Mesenchymal stem cell (in vitro differentiated cells and primary cell): Measurements from ENCODE around the gene MVP.

Experiments used
- DNase-seq: peaks from one replicate; pipeline ENCODE4 v3.0.0-alpha.2; 2013
- H2AFZ ChIP-seq: one replicate; pipeline ENCODE4 v1.6.1; 2013; ENCODE audit warnings: low read depth, mild to moderate bottlenecking, control low read depth, inconsistent platforms, low read length, moderate library complexity
- H2AK5ac ChIP-seq: 2 replicates; pipeline ENCODE4 v1.6.1; 2013; ENCODE audit warnings: low read length, moderate library complexity, mild to moderate bottlenecking, inconsistent platforms; ENCODE audit not compliant: severe bottlenecking
- H2BK120ac ChIP-seq: one replicate; pipeline ENCODE4 v1.6.1; 2013; ENCODE audit warnings: low read depth, mild to moderate bottlenecking, inconsistent platforms, low read length, moderate library complexity
- H2BK12ac ChIP-seq, 2 experiments: one replicate each; pipeline ENCODE4 v1.6.1; 2013; ENCODE audit warnings: inconsistent platforms in 2 of 2, low read length in 2 of 2, mild to moderate bottlenecking in 2 of 2, moderate library complexity in 2 of 2, control low read depth in 1 of 2
- H2BK15ac ChIP-seq: one replicate; pipeline ENCODE4 v1.6.1; 2013; ENCODE audit warnings: mild to moderate bottlenecking, low read depth, inconsistent platforms; ENCODE audit not compliant: poor library complexity, severe bottlenecking
- H2BK5ac ChIP-seq: 2 replicates; pipeline ENCODE4 v1.6.1; 2013; ENCODE audit warnings: low read depth, mild to moderate bottlenecking, low read length, control low read depth, inconsistent platforms; ENCODE audit not compliant: poor library complexity, severe bottlenecking
- H3K14ac ChIP-seq, 2 experiments: one replicate each; pipeline ENCODE4 v1.6.1; 2013; ENCODE audit warnings: inconsistent platforms in 2 of 2, low read length in 2 of 2, control low read depth in 1 of 2, mild to moderate bottlenecking in 1 of 2, moderate library complexity in 1 of 2
- H3K18ac ChIP-seq, 2 experiments: one replicate each; pipeline ENCODE4 v1.6.1; 2013; ENCODE audit warnings: inconsistent platforms in 2 of 2, low read length in 2 of 2, control low read depth in 1 of 2, low read depth in 1 of 2, mild to moderate bottlenecking in 1 of 2
- H3K23ac ChIP-seq, 2 experiments: one replicate each; pipeline ENCODE4 v1.6.1; 2013; ENCODE audit warnings: inconsistent platforms in 2 of 2, low read length in 2 of 2, mild to moderate bottlenecking in 2 of 2, moderate library complexity in 2 of 2, control low read depth in 1 of 2
- H3K27ac ChIP-seq: 2 replicates; pipeline ENCODE4 v1.5.1; 2013; ENCODE audit warnings: mild to moderate bottlenecking, moderate library complexity, low read length, control low read depth, inconsistent platforms; ENCODE audit not compliant: poor library complexity, severe bottlenecking
- H3K27me3 ChIP-seq, 2 experiments: 2 replicates each; pipeline versions ENCODE4 v1.6.1 to v1.7.0; 2013; ENCODE audit warnings: low read length in 2 of 2, mild to moderate bottlenecking in 2 of 2, moderate library complexity in 2 of 2, control low read depth in 1 of 2, inconsistent platforms in 1 of 2; ENCODE audit not compliant: control insufficient read depth in 1 of 2, insufficient read depth in 1 of 2
- H3K36me3 ChIP-seq, 2 experiments: 2 replicates each; pipeline versions ENCODE4 v1.6.1 to v1.7.0; 2013; ENCODE audit warnings: low read length in 2 of 2, control low read depth in 1 of 2, inconsistent platforms in 1 of 2, low read depth in 1 of 2, mild to moderate bottlenecking in 1 of 2; ENCODE audit not compliant: insufficient read depth in 2 of 2, control insufficient read depth in 1 of 2
- H3K4ac ChIP-seq, 2 experiments: one replicate each; pipeline ENCODE4 v1.6.1; 2013; ENCODE audit warnings: inconsistent platforms in 2 of 2, low read length in 2 of 2, mild to moderate bottlenecking in 2 of 2, moderate library complexity in 2 of 2, control low read depth in 1 of 2, low read depth in 1 of 2
- H3K4me1 ChIP-seq: 2 replicates; pipeline ENCODE4 v1.6.1; 2013; ENCODE audit warnings: low read depth, low read length, control low read depth; ENCODE audit not compliant: control insufficient read depth, insufficient read depth
- H3K4me2 ChIP-seq: 2 replicates; pipeline ENCODE4 v1.6.1; 2013; ENCODE audit warnings: low read length, mild to moderate bottlenecking, inconsistent platforms; ENCODE audit not compliant: poor library complexity, severe bottlenecking
- H3K4me3 ChIP-seq, 2 experiments: 2 replicates each; pipeline versions ENCODE4 v1.5.1 to v1.7.0; 2013; ENCODE audit warnings: low read length in 2 of 2, mild to moderate bottlenecking in 2 of 2, control low read depth in 1 of 2, low read depth in 1 of 2; ENCODE audit not compliant: insufficient read depth in 1 of 2
- H3K79me1 ChIP-seq: replicated peaks from 2 replicates; pipeline ENCODE4 v1.6.1; 2013; ENCODE audit warnings: mild to moderate bottlenecking, control low read depth, low read length, inconsistent platforms; ENCODE audit not compliant: poor library complexity, severe bottlenecking
- H3K9ac ChIP-seq: 2 replicates; pipeline ENCODE4 v1.7.0; 2013; ENCODE audit warnings: mild to moderate bottlenecking, low read length, moderate library complexity
- H3K9me3 ChIP-seq: 2 replicates; pipeline ENCODE4 v1.7.0; 2013; ENCODE audit warnings: mild to moderate bottlenecking, low read length; ENCODE audit not compliant: control insufficient read depth
- H4K8ac ChIP-seq: one replicate; pipeline ENCODE4 v1.6.1; 2013; ENCODE audit warnings: inconsistent platforms, mild to moderate bottlenecking, low read length, moderate library complexity
- H4K91ac ChIP-seq: one replicate; pipeline ENCODE4 v1.6.1; 2013; ENCODE audit warnings: mild to moderate bottlenecking, low read length, inconsistent platforms
- WGBS: methylation state at CpG from one replicate; pipeline ENCODE4 v1.1.7; 2013; ENCODE audit warnings: mixed read lengths; 5-methylcytosine and 5-hydroxymethylcytosine counted together

The MVP gene

DNA sequence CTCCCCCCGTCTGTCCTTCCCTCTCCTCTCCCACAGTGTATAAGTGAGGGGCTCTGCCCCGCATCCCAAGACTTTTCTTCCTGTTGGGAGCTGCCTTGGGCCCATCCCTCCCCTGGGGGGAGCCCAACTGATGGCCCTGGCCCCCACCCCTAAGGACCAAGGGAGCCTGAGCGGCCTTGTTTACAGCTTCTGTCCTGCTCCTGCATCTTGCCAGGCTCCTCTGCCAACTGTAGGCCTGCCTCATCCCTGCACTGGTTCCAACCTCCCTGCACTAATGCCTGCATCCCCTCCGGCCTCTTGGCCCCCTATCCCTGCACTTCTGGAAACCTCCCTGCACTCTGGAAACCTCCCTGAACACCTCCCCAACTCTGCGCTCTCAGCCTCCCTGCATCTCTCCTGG is 5.7 kb upstream of the MVP start:
- no peak overlapping the region for H2BK120ac ChIP-seq
- DNase-seq, result no peak
- H4K8ac ChIP-seq, result peak overlapping the region; percentile 41
- no peak overlapping the region for H3K27ac ChIP-seq
- H3K9me3 ChIP-seq, result no peaks in the 10 kb centered on the region
- H2BK5ac ChIP-seq, result no peak overlapping the region
- H3K9ac ChIP-seq, result peak overlapping the region; percentile 93
- no peak overlapping the region for H3K14ac ChIP-seq
- H3K4me1 ChIP-seq, result peaks cover 54% of the 10 kb centered on the region
- no peak overlapping the region for H2BK15ac ChIP-seq
- H3K27me3 ChIP-seq, result no peaks in the 10 kb centered on the region
- H3K79me1 ChIP-seq, result peaks cover 10% of the 10 kb centered on the region
- H4K91ac ChIP-seq, result peak overlapping the region; percentile 45
- peak overlapping the region in 1 of 2 experiments; percentile 6 for H3K4ac ChIP-seq
- peak overlapping the region in 1 of 2 experiments; percentile 90 for H3K4me3 ChIP-seq
- H3K4me2 ChIP-seq, result peak overlapping the region; percentile 24
- peak overlapping the region in 1 of 2 experiments; percentile 6 for H3K23ac ChIP-seq
- peaks cover 24 to 26% of the 10 kb centered on the region in 2 experiments for H3K36me3 ChIP-seq
- H2AK5ac ChIP-seq, result peak overlapping the region; percentile 44
- H2BK12ac ChIP-seq, result peak overlapping the region in 1 of 2 experiments; percentile 40
- H2AFZ ChIP-seq, result no peak overlapping the region
- 91% methylated on average over 5 of the region's 5 CpGs for WGBS
- peak overlapping the region in 1 of 2 experiments; percentile 37 for H3K18ac ChIP-seq

DNA sequence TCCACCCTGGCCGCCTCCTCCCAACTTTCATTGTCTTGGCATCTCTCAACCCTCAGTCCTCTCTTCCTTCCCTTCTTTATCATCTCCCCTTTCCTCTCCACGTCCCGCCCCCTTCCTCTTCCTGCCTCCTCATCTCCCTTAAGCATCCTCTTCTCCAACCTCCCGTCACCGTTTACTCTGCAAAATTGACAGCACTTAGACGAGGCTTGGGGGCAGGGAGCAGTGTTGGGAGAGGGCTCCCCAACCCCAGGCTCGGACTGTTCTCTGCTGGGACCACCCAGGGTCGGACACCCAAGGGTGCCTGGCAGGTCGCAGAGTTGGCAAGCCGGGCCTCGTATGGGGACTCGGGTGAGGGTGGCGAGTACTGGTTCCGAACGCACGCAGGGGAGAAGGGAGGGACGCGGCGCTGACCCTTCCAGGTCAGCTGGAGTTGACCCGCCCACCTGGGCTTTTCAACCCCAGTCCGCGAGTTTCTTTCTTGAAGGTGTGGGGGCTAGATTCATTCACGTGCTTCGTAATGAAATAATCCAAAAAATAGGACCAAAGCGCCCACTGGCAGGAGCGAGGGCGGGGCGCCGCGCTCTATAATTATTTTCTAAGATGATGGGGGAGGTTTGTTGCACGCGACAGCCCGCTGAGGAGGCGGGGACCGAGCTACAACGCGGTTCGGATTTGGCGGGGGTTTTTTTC is 5.1 kb upstream of the MVP start:
- H2BK12ac ChIP-seq, result peak overlapping the region in 1 of 2 experiments; percentile 80
- peak overlapping the region; percentile 57 to 74 for H3K4ac ChIP-seq
- no peak overlapping the region for H2BK15ac ChIP-seq
- H3K27ac ChIP-seq, result peak overlapping the region; percentile 89
- H3K4me2 ChIP-seq, result peak overlapping the region; percentile 90
- H3K27me3 ChIP-seq, result no peaks in the 10 kb centered on the region
- no peak overlapping the region for H2AK5ac ChIP-seq
- no peak overlapping the region for H3K14ac ChIP-seq
- H2BK120ac ChIP-seq, result no peak overlapping the region
- H3K4me3 ChIP-seq, result peak overlapping the region; percentile 44 to 90
- peak overlapping the region; percentile 75 for H4K8ac ChIP-seq
- H3K9ac ChIP-seq, result peak overlapping the region; percentile 93
- 6% methylated on average over 33 of the region's 39 CpGs for WGBS
- H4K91ac ChIP-seq, result peak overlapping the region; percentile 45
- peak overlapping the region; percentile 47 for H2AFZ ChIP-seq
- H3K23ac ChIP-seq, result peak overlapping the region in 1 of 2 experiments; percentile 34
- H3K36me3 ChIP-seq, result peaks cover 19 to 25% of the 10 kb centered on the region in 2 experiments
- H3K79me1 ChIP-seq, result peaks cover 10% of the 10 kb centered on the region
- H3K18ac ChIP-seq, result peak overlapping the region in 1 of 2 experiments; percentile 74
- H3K4me1 ChIP-seq, result peaks cover 50% of the 10 kb centered on the region
- no peaks in the 10 kb centered on the region for H3K9me3 ChIP-seq
- H2BK5ac ChIP-seq, result no peak overlapping the region
- peak; percentile 13 for DNase-seq

DNA sequence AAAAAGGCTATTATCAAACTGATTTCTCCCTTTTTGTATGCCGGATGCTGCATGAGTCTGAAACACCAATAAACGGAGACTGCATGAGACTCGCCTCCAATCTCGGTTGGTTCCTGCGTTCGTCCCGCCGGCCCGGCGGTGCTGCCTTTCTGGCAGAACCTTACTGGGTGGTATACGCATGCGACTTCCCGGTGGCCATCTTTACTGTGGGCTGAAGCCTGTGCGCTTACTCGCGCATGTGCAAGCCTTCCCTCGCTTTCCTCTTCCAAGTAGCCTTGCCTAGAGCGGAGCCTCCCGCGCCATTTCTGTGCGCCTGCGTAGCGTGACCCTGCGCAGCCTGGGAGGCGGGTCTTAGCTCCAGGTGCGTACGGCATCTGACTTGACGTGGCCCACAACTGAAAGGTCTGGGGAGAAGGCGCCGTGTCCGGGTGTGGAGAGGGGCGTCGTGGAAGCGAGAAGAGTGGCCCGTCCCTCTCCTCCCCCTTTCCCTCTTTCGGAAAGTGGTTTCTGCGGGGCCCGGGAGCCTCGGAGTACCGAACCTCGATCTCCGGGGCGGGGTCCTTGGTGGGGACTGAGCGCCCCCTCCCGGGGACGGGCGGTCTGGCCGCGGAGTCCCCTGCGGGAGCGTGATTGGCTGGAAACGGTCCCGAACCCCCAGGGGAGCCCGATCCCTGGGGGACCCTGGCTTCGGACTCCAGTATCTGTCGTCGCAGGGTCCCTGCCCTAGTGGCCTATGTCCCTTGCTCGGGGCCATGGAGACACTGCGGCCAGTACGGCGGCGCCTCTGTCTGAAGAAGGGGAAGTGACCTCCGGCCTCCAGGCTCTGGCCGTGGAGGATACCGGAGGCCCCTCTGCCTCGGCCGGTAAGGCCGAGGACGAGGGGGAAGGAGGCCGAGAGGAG is 4.2 kb upstream of the MVP start, which contains the start of gene PAGR1:
Gene PAGR1, plus strand, starts transcription at position 360 of the 901 bp plus-strand sequence. Its CDS starts 374 bp downstream, at position 734.
- peak; percentile 99 for DNase-seq
- H2BK5ac ChIP-seq, result peak within 1 kb of the TSS; percentile 50
- peak within 1 kb of the TSS; percentile 89 for H4K8ac ChIP-seq
- H4K91ac ChIP-seq, result peak within 1 kb of the TSS; percentile 78
- peak within 1 kb of the TSS; percentile 93 for H3K9ac ChIP-seq
- H3K23ac ChIP-seq, result peak within 1 kb of the TSS in 1 of 2 experiments; percentile 34
- peak within 1 kb of the TSS; percentile 71 to 90 for H3K4me3 ChIP-seq
- under 1% methylated on average over 67 of the region's 70 CpGs for whole genome bisulfite sequencing
- peak within 1 kb of the TSS; percentile 47 for H2AFZ ChIP-seq
- peaks cover 11 to 22% of the 10 kb centered on the region in 2 experiments for H3K36me3 ChIP-seq
- H3K79me1 ChIP-seq, result peaks cover 10% of the 10 kb centered on the region
- peaks cover 43% of the 10 kb centered on the region for H3K4me1 ChIP-seq
- H3K4me2 ChIP-seq, result peak within 1 kb of the TSS; percentile 90
- no peaks in the 10 kb centered on the region for H3K9me3 ChIP-seq
- H3K14ac ChIP-seq, result peak within 1 kb of the TSS in 1 of 2 experiments; percentile 84
- peak within 1 kb of the TSS; percentile 69 to 84 for H2BK12ac ChIP-seq
- H2BK15ac ChIP-seq, result peak within 1 kb of the TSS; percentile 86
- peak within 1 kb of the TSS; percentile 93 to 97 for H3K4ac ChIP-seq
- H3K18ac ChIP-seq, result peak within 1 kb of the TSS; percentile 92 to 98
- no peak within 1 kb of the TSS for H2AK5ac ChIP-seq
- peak within 1 kb of the TSS; percentile 71 for H2BK120ac ChIP-seq
- no peaks in the 10 kb centered on the region for H3K27me3 ChIP-seq
- H3K27ac ChIP-seq, result peak within 1 kb of the TSS; percentile 89
